Activated CD4-positive, alpha-beta T cell treated with anti-CD3 and anti-CD28 coated beads, Interleukin-2, amount 10 ng/mL, durations not matched to agents 7 days and 5 days (primary cell): ENCODE results near the gene ZNF318. TPM values are rescaled to one million over a fixed set of nuclear protein-coding genes. Genes with fewer than 3 reads are reported as not detected.
"Not testable (repeated sequence)": the region's sequence is repeated elsewhere in the genome, so short reads cannot be mapped to it uniquely, and the experiment has no call there.

ENCODE experiments used
- CTCF ChIA-PET: fragments of 350-600 bp; sonication (Branson Sonifier 250); formaldehyde crosslinking; loops from one replicate; lab custom pipeline; 2021; ENCODE audit warnings: antibody characterized with exemption; lab: Charles Lee
- POLR2A ChIA-PET: fragments of 350-600 bp; sonication (Branson Sonifier 250); formaldehyde crosslinking; loops from one replicate; lab custom pipeline; 2021; ENCODE audit warnings: antibody characterized with exemption; lab: Charles Lee
- DNase-seq: peaks from one replicate; pipeline ENCODE4 v3.0.0-alpha.2; 2020
- H3K27ac Mint-ChIP-seq: one replicate; pipeline ENCODE4 v1.8.0; 2021; ENCODE audit warnings: mild to moderate bottlenecking, moderate library complexity, mixed read lengths
- H3K27me3 Mint-ChIP-seq: one replicate; pipeline ENCODE4 v1.8.0; 2021; ENCODE audit warnings: mixed read lengths
- H3K36me3 Mint-ChIP-seq: one replicate; pipeline ENCODE4 v1.8.0; 2021; ENCODE audit warnings: low read depth, mixed read lengths
- H3K4me1 Mint-ChIP-seq: one replicate; pipeline ENCODE4 v1.8.0; 2021; ENCODE audit warnings: mixed read lengths
- H3K4me3 Mint-ChIP-seq: one replicate; pipeline ENCODE4 v1.8.0; 2021; ENCODE audit warnings: mild to moderate bottlenecking, moderate library complexity, mixed read lengths
- H3K9me3 Mint-ChIP-seq: one replicate; pipeline ENCODE4 v1.8.0; 2021; ENCODE audit warnings: mixed read lengths
- total RNA-seq, 2 experiments: library from RNA; stranded (reverse); gene quantifications; one replicate each; pipeline ENCODE4 v1.2.3, GENCODE V29; 2021

ZNF318 gene, protein sequence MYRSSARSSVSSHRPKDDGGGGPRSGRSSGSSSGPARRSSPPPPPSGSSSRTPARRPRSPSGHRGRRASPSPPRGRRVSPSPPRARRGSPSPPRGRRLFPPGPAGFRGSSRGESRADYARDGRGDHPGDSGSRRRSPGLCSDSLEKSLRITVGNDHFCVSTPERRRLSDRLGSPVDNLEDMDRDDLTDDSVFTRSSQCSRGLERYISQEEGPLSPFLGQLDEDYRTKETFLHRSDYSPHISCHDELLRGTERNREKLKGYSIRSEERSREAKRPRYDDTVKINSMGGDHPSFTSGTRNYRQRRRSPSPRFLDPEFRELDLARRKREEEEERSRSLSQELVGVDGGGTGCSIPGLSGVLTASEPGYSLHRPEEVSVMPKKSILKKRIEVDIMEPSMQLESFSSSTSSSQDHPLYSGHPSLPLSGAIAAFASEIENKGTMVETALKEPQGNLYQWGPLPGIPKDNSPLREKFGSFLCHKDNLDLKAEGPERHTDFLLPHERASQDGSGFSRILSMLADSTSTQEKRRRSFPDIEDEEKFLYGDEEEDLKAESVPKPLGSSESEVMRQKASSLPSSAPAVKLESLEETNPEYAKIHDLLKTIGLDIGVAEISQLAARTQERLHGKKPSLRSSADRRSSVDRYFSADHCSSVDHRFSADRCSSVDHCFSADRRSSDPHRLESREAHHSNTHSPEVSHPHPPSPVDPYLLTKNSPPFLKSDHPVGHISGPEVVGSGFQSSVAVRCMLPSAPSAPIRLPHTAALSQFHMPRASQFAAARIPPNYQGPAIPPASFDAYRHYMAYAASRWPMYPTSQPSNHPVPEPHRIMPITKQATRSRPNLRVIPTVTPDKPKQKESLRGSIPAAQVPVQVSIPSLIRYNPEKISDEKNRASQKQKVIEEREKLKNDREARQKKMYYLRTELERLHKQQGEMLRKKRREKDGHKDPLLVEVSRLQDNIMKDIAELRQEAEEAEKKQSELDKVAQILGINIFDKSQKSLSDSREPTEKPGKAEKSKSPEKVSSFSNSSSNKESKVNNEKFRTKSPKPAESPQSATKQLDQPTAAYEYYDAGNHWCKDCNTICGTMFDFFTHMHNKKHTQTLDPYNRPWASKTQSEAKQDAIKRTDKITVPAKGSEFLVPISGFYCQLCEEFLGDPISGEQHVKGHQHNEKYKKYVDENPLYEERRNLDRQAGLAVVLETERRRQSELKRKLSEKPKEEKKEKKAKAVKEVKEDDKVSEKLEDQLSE (N-terminal part only)
- 10 to 100 TPM; 12.8 to 14.5 TPM for total RNA-seq

GRCh38 chr6:43369174-43370002 lies at the start of gene ZNF318:
Gene ZNF318, minus strand, starts transcription at chr6:43369647. Its CDS starts 282 bp downstream, at chr6:43369365.
- Mint-ChIP-seq H3K36me3 (peaks cover 17% of the 10 kb centered on the region), H3K27me3 (peaks cover 14% of the 10 kb centered on the region), H3K4me3 (peak within 1 kb of the TSS; percentile 84), H3K27ac (peak within 1 kb of the TSS; percentile 93), H3K9me3 (no peaks in the 10 kb centered on the region), H3K4me1 (peaks cover 33% of the 10 kb centered on the region)
- CTCF ChIA-PET: interaction anchor here (0.6 to 2.9 kb wide), 9 partner anchors 9 to 198 kb away, joined by 3 to 13 read pairs (median 4); partner anchors contain the start of gene DNPH1
- POLR2A ChIA-PET: interaction anchor here (0.7 to 1.3 kb wide), 3 partner anchors 9 to 141 kb away, joined by 3 to 4 read pairs (median 3); partner anchors contain the start of gene LRRC73
- peak; percentile 94 for DNase-seq

GRCh38 chr6:43416935-43417334 lies 47.5 kb upstream of the ZNF318 start:
- POLR2A ChIA-PET: no interaction called here
- H3K9me3 Mint-ChIP-seq: peaks cover 2% of the 10 kb centered on the region
- H3K4me1 Mint-ChIP-seq: no peaks in the 10 kb centered on the region
- no peaks in the 10 kb centered on the region for H3K36me3 Mint-ChIP-seq
- H3K27me3 Mint-ChIP-seq: peaks cover 18% of the 10 kb centered on the region
- CTCF ChIA-PET: interaction anchor here (1.5 kb wide), 1 partner anchor 188 kb away, joined by 4 read pairs; the partner anchor contains the start of gene DNPH1
- H3K4me3 Mint-ChIP-seq: no peak overlapping the region
- H3K27ac Mint-ChIP-seq: no peak overlapping the region
- DNase-seq: no peak

GRCh38 chr6:43415275-43415674 lies 45.8 kb upstream of the ZNF318 start:
- peaks cover 20% of the 10 kb centered on the region for H3K27me3 Mint-ChIP-seq
- H3K4me1 Mint-ChIP-seq, POLR2A ChIA-PET, H3K4me3 Mint-ChIP-seq, DNase-seq, H3K27ac Mint-ChIP-seq, H3K36me3 Mint-ChIP-seq, H3K9me3 Mint-ChIP-seq: not testable (repeated sequence)
- CTCF ChIA-PET: interaction anchor here (0.6 to 0.8 kb wide), 3 partner anchors 27 to 662 kb away, joined by 3 to 4 read pairs (median 3); no protein-coding TSS in a partner anchor

- Mint-ChIP-seq H3K4me1 (no peaks in the 10 kb centered on the region), H3K36me3 (no peaks in the 10 kb centered on the region), H3K27me3 (peaks cover 25% of the 10 kb centered on the region), H3K27ac (no peak overlapping the region), H3K4me3 (no peak overlapping the region), H3K9me3 (peaks cover 2% of the 10 kb centered on the region)
- ChIA-PET POLR2A (no interaction called here), CTCF (interaction anchor here (1.0 to 1.9 kb wide), 3 partner anchors 9 to 94 kb away, joined by 3 to 5 read pairs (median 3); no protein-coding TSS in a partner anchor)
- DNase-seq: no peak
Measured at GRCh38 chr6:43413002-43413401, 43.6 kb upstream of the ZNF318 start.

- DNase-seq: no peak
- no peaks in the 10 kb centered on the region for H3K36me3 Mint-ChIP-seq
- no peak overlapping the region for H3K27ac Mint-ChIP-seq
- no peak overlapping the region for H3K4me3 Mint-ChIP-seq
- ChIA-PET CTCF (interaction anchor here (1.9 kb wide), 1 partner anchor 9 kb away, joined by 5 read pairs; no protein-coding TSS in a partner anchor), POLR2A (no interaction called here)
- H3K27me3 Mint-ChIP-seq: peaks cover 25% of the 10 kb centered on the region
- H3K4me1 Mint-ChIP-seq: no peaks in the 10 kb centered on the region
- peaks cover 2% of the 10 kb centered on the region for H3K9me3 Mint-ChIP-seq
Measured at GRCh38 chr6:43412541-43412940, 43.1 kb upstream of the ZNF318 start.

GRCh38 chr6:43410776-43411175 lies 41.3 kb upstream of the ZNF318 start:
- H3K9me3 Mint-ChIP-seq, H3K4me1 Mint-ChIP-seq, DNase-seq, H3K4me3 Mint-ChIP-seq, POLR2A ChIA-PET, H3K27ac Mint-ChIP-seq, H3K36me3 Mint-ChIP-seq: not testable (repeated sequence)
- CTCF ChIA-PET: interaction anchor here (0.6 to 0.8 kb wide), 2 partner anchors 13 to 30 kb away, joined by 3 read pairs; no protein-coding TSS in a partner anchor
- H3K27me3 Mint-ChIP-seq: peaks cover 22% of the 10 kb centered on the region

- Mint-ChIP-seq H3K4me1 (no peaks in the 10 kb centered on the region), H3K27ac (no peak overlapping the region), H3K27me3 (peaks cover 35% of the 10 kb centered on the region), H3K4me3 (no peak overlapping the region), H3K36me3 (no peaks in the 10 kb centered on the region), H3K9me3 (peaks cover 2% of the 10 kb centered on the region)
- CTCF ChIA-PET: interaction anchor here (0.6 kb wide), 1 partner anchor 549 kb away, joined by 3 read pairs; no protein-coding TSS in a partner anchor
- no peak for DNase-seq
- POLR2A ChIA-PET: no interaction called here
Measured at GRCh38 chr6:43408259-43408658, 38.8 kb upstream of the ZNF318 start.

GRCh38 chr6:43407296-43407695 lies 37.8 kb upstream of the ZNF318 start:
- Mint-ChIP-seq H3K36me3 (no peaks in the 10 kb centered on the region), H3K4me1 (no peaks in the 10 kb centered on the region), H3K4me3 (no peak overlapping the region), H3K27me3 (peaks cover 41% of the 10 kb centered on the region), H3K27ac (no peak overlapping the region), H3K9me3 (peaks cover 2% of the 10 kb centered on the region)
- CTCF ChIA-PET: no interaction called here
- no peak for DNase-seq
- POLR2A ChIA-PET: no interaction called here

GRCh38 chr6:43405354-43405753 lies 35.9 kb upstream of the ZNF318 start:
- Mint-ChIP-seq H3K4me3 (no peak overlapping the region), H3K4me1 (no peaks in the 10 kb centered on the region), H3K9me3 (no peaks in the 10 kb centered on the region), H3K27me3 (peaks cover 46% of the 10 kb centered on the region), H3K27ac (no peak overlapping the region), H3K36me3 (no peaks in the 10 kb centered on the region)
- ChIA-PET POLR2A (no interaction called here), CTCF (no interaction called here)
- DNase-seq: no peak

GRCh38 chr6:43402820-43403219 lies 33.4 kb upstream of the ZNF318 start:
- H3K36me3 Mint-ChIP-seq: no peaks in the 10 kb centered on the region
- H3K4me3 Mint-ChIP-seq: no peak overlapping the region
- ChIA-PET POLR2A (no interaction called here), CTCF (interaction anchor here (0.6 kb wide), 1 partner anchor 44 kb away, joined by 3 read pairs; no protein-coding TSS in a partner anchor)
- no peak for DNase-seq
- H3K9me3 Mint-ChIP-seq: no peaks in the 10 kb centered on the region
- no peak overlapping the region for H3K27ac Mint-ChIP-seq
- no peaks in the 10 kb centered on the region for H3K4me1 Mint-ChIP-seq
- H3K27me3 Mint-ChIP-seq: peaks cover 40% of the 10 kb centered on the region

GRCh38 chr6:43401730-43402129 lies 32.3 kb upstream of the ZNF318 start:
- H3K4me1 Mint-ChIP-seq: no peaks in the 10 kb centered on the region

More at GRCh38 chr6:43401730-43402129, 32.3 kb upstream of the ZNF318 start:
- no peak overlapping the region for H3K4me3 Mint-ChIP-seq
- H3K27me3 Mint-ChIP-seq: peaks cover 39% of the 10 kb centered on the region
- H3K36me3 Mint-ChIP-seq: no peaks in the 10 kb centered on the region
- DNase-seq: no peak
- H3K27ac Mint-ChIP-seq: no peak overlapping the region
- CTCF ChIA-PET: interaction anchor here (0.6 to 1.2 kb wide), 4 partner anchors 12 to 173 kb away, joined by 3 to 5 read pairs (median 3); partner anchors contain the start of genes DNPH1 and TJAP1
- POLR2A ChIA-PET: no interaction called here
- no peaks in the 10 kb centered on the region for H3K9me3 Mint-ChIP-seq
